ENCODE results near the gene SKIC3. TPM values are rescaled to one million over a fixed set of nuclear protein-coding genes. Genes with fewer than 3 reads are reported as not detected.
A peak's percentile ranks its signal among the peaks of the same experiment; 100 is the strongest.

Gene SKIC3
- total and polyA plus RNA-seq, 2 of the 13 experiments (the other 11 are each of a cell fraction or from before 2014, with no cell fraction given) = 36.9 to 61.5 TPM

- TF ChIP-seq KLF15 (CRISPR knock-in tag; IDR thresholded peaks at IDR 0.05; ENCODE audit: borderline replicate concordance) (no peak), IRX3 (CRISPR knock-in tag; IDR thresholded peaks at IDR 0.05; ENCODE audit: borderline replicate concordance, low read depth) (peak; percentile 67), SIX4 (CRISPR knock-in tag; IDR thresholded peaks at IDR 0.05) (peak; percentile 39; the same call in 1 of the 2 replicates), IKZF5 (CRISPR knock-in tag; IDR thresholded peaks at IDR 0.05) (peak; percentile 52; the same call in 1 of the 2 replicates), NR2C2 (CRISPR knock-in tag; IDR thresholded peaks at IDR 0.05; ENCODE audit: borderline replicate concordance) (no peak), SMYD3 (CRISPR knock-in tag; IDR thresholded peaks at IDR 0.05) (peak; percentile 61; the same call in 1 of the 2 replicates), PLRG1 (conservative IDR thresholded peaks at IDR 0.05) (no peak), ARID3A (IDR thresholded peaks at IDR 0.05; ENCODE audit: low read depth, low read length) (peak; percentile 65; the same call in 1 of the 2 replicates), ZSCAN31 (CRISPR knock-in tag; IDR thresholded peaks at IDR 0.05; ENCODE audit: low read depth) (no peak), SYNCRIP (IDR thresholded peaks at IDR 0.05; ENCODE audit: insufficient read depth, low read depth, low read length) (no peak), ZNF460 (CRISPR knock-in tag; IDR thresholded peaks at IDR 0.05; ENCODE audit: borderline replicate concordance) (no peak), ZBTB4 (CRISPR knock-in tag; IDR thresholded peaks at IDR 0.05; ENCODE audit: borderline replicate concordance) (peak; percentile 51; the same call in 1 of the 2 replicates), ZBTB26 (CRISPR knock-in tag; IDR thresholded peaks at IDR 0.05; ENCODE audit: borderline replicate concordance) (peak; percentile 59; the same call in 1 of the 2 replicates), SMAD1 (CRISPR knock-in tag; IDR thresholded peaks at IDR 0.05; ENCODE audit: borderline replicate concordance, low read depth) (no peak), ZNF841 (CRISPR knock-in tag; IDR thresholded peaks at IDR 0.05; ENCODE audit: borderline replicate concordance) (0 out of 2 replicates have a peak, but pooled peaks have one; percentile 47), ZBTB7A (CRISPR knock-in tag; IDR thresholded peaks at IDR 0.05) (peak; percentile 42; the same call in 1 of the 2 replicates)
Observed at GRCh38 chr5:95554647-95555548, at the start of gene SKIC3, which contains the start of gene ARSK (continued).
